ENCODE measurements around the gene SURF6.

DNA sequence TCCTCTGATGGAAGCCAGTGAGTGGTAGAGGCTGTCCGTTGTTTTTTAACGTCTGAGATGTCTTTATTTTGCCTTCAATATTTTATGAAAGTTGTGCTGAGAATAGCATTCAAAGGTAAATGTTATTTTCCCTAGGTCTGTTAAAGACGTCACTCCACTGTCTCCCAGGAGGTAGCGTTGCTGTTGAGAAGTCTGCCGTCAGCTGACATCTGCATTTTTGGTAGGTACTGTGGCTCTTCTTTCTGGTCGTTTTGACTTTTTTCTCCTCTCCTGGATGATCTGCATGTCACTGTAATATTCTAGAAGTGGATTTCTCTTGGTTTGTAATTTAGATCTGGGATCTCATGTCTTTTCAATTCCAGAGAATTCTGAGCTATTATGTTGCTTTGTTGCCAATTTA is 26.4 kb downstream of the SURF6 start:
- TF ChIP-seq CTCF (conservative IDR thresholded peaks at IDR 0.05; ENCODE audit: low read length) (no peak), EZH2phosphoT487 (IDR thresholded peaks at IDR 0.05; ENCODE audit: borderline replicate concordance, low read depth, low read length) (no peak)

All from OCI-LY7 (cell line).